ENCODE measurements around the gene OSBPL1A. TPM values are rescaled to one million over a fixed set of nuclear protein-coding genes. Genes with fewer than 3 reads are reported as not detected.

OSBPL1A gene
- total and polyA plus RNA-seq, 3 donors from 2014 or later = 32.0 to 45.0 (median 43.8) TPM

GRCh38 chr18:24209558-24209957 is 188.1 kb downstream of the OSBPL1A start:
- peaks cover 7% of the 10 kb centered on the region for H3K4me1 ChIP-seq
- intact Hi-C loops (cut with DNase I; ENCODE audit: low total_unique reads) = no loop called here
- TF ChIP-seq POLR2A (IDR thresholded peaks at IDR 0.05) (no peak), CTCF (IDR thresholded peaks at IDR 0.05) (no peak)
- 62 to 92% methylated on average over 6 of the region's 6 CpGs for WGBS, 2 donors
- no peak overlapping the region for H3K4me3 ChIP-seq
- no peak for DNase-seq
- H3K9me3 ChIP-seq = no peaks in the 10 kb centered on the region
- H3K27me3 ChIP-seq = no peaks in the 10 kb centered on the region
- H3K36me3 ChIP-seq (ENCODE audit: low read depth, missing control alignments) = no peaks in the 10 kb centered on the region
- no peak overlapping the region for H3K27ac ChIP-seq

- no peak overlapping the region for H3K4me3 ChIP-seq
- DNase-seq = no peak
- no peaks in the 10 kb centered on the region for H3K9me3 ChIP-seq
- H3K36me3 ChIP-seq (ENCODE audit: low read depth, missing control alignments) = no peaks in the 10 kb centered on the region
- TF ChIP-seq CTCF (IDR thresholded peaks at IDR 0.05) = no peak
- TF ChIP-seq POLR2A (IDR thresholded peaks at IDR 0.05) = no peak
- no peaks in the 10 kb centered on the region for H3K4me1 ChIP-seq
- WGBS, 2 donors = 29 to 41% methylated on average over 2 of the region's 2 CpGs
- no peaks in the 10 kb centered on the region for H3K27me3 ChIP-seq
- no peak overlapping the region for H3K27ac ChIP-seq
- intact Hi-C loops (cut with DNase I; ENCODE audit: low total_unique reads) = no loop called here
Measured at GRCh38 chr18:24208270-24209035, 189.2 kb downstream of the OSBPL1A start.

- intact Hi-C loops (cut with DNase I; ENCODE audit: low total_unique reads) = no loop called here
- no peak for DNase-seq
- H3K4me1 ChIP-seq = peaks cover 8% of the 10 kb centered on the region
- no peak for TF ChIP-seq POLR2A (IDR thresholded peaks at IDR 0.05)
- no peak for TF ChIP-seq CTCF (IDR thresholded peaks at IDR 0.05)
- no peaks in the 10 kb centered on the region for H3K36me3 ChIP-seq (ENCODE audit: low read depth, missing control alignments)
- 90 to 94% methylated on average over 3 of the region's 3 CpGs for WGBS, 2 donors
- H3K4me3 ChIP-seq = no peak overlapping the region
- no peaks in the 10 kb centered on the region for H3K27me3 ChIP-seq
- H3K27ac ChIP-seq = no peak overlapping the region
- H3K9me3 ChIP-seq = no peaks in the 10 kb centered on the region
Measured at GRCh38 chr18:24204904-24205303, 192.7 kb downstream of the OSBPL1A start.

GRCh38 chr18:24201699-24202687 is 195.6 kb downstream of the OSBPL1A start:
- TF ChIP-seq CTCF (IDR thresholded peaks at IDR 0.05) (no peak), POLR2A (IDR thresholded peaks at IDR 0.05) (no peak)
- Histone ChIP-seq H3K36me3 (ENCODE audit: low read depth, missing control alignments) (no peaks in the 10 kb centered on the region), H3K27ac (no peak overlapping the region), H3K9me3 (no peaks in the 10 kb centered on the region), H3K4me3 (no peak overlapping the region), H3K4me1 (peaks cover 8% of the 10 kb centered on the region), H3K27me3 (no peaks in the 10 kb centered on the region)
- no peak for DNase-seq
- intact Hi-C loops (cut with DNase I; ENCODE audit: low total_unique reads) = no loop called here
- 80 to 89% methylated on average over 8 of the region's 8 CpGs for WGBS, 2 donors
